Stimulated activated CD4-positive, alpha-beta T cell treated with anti-CD3 and anti-CD28 coated beads, Interleukin-4, amount 100 ng/mL, for 48 hours (primary cell): ENCODE results near the gene SLC25A25.
"Not testable (repeated sequence)": the region's sequence is repeated elsewhere in the genome, so short reads cannot be mapped to it uniquely, and the experiment has no call there.

Source experiments
- DNase-seq, 2 donors: peaks; one replicate each; pipeline ENCODE4 v3.0.0-alpha.2; 2020; ENCODE audit warnings: low read depth in 2 of 2

SLC25A25 gene

GRCh38 chr9:128124873-128125579, 57.0 kb downstream of the SLC25A25 start:
- peak in 1 of 2 donors; percentile 41 for DNase-seq

GRCh38 chr9:128125580-128126354, 57.7 kb downstream of the SLC25A25 start:
- no peak for DNase-seq

- peak; percentile 71 to 75 for DNase-seq
Observed at GRCh38 chr9:128127568-128127989, 59.5 kb downstream of the SLC25A25 start, which contains the start of gene PTGES2. TSS of gene PTGES2 (minus strand) at chr9:128127729. CDS start at chr9:128127717, 12 bp downstream.

GRCh38 chr9:128127990-128128835, 60.2 kb downstream of the SLC25A25 start:
- peak; percentile 78 to 79 for DNase-seq

- no peak for DNase-seq
Observed at GRCh38 chr9:128128836-128129590, 61.0 kb downstream of the SLC25A25 start.

- peak; percentile 45 to 52 for DNase-seq
Observed at GRCh38 chr9:128129976-128130590, 62.1 kb downstream of the SLC25A25 start.

- DNase-seq = not testable (repeated sequence)
Observed at GRCh38 chr9:128130651-128131050, 62.6 kb downstream of the SLC25A25 start.

- not testable (repeated sequence) for DNase-seq
Observed at GRCh38 chr9:128131346-128131745, 63.3 kb downstream of the SLC25A25 start.

GRCh38 chr9:128132139-128132538, 64.1 kb downstream of the SLC25A25 start:
- DNase-seq = not testable (repeated sequence)

- not testable (repeated sequence) for DNase-seq
Observed at GRCh38 chr9:128135561-128135960, 67.5 kb downstream of the SLC25A25 start.

GRCh38 chr9:128136816-128137793, 69.1 kb downstream of the SLC25A25 start:
- DNase-seq = no peak

- DNase-seq = no peak
Observed at GRCh38 chr9:128138001-128138400, 70.0 kb downstream of the SLC25A25 start.

GRCh38 chr9:128139621-128140020, 71.6 kb downstream of the SLC25A25 start:
- no peak for DNase-seq

GRCh38 chr9:128141604-128142003, 73.6 kb downstream of the SLC25A25 start:
- DNase-seq = no peak

- no peak for DNase-seq
Observed at GRCh38 chr9:128142061-128142460, 74.0 kb downstream of the SLC25A25 start.

GRCh38 chr9:128142596-128142995, 74.6 kb downstream of the SLC25A25 start:
- no peak for DNase-seq

- DNase-seq = no peak
Observed at GRCh38 chr9:128143525-128144238, 75.7 kb downstream of the SLC25A25 start.

GRCh38 chr9:128144239-128145181, 76.5 kb downstream of the SLC25A25 start:
- no peak for DNase-seq
